Inferior parietal cortex (tissue), 1 donor: ENCODE measurements around the gene GFRAL.
"Not testable (repeated sequence)": the region's sequence is repeated elsewhere in the genome, so short reads cannot be mapped to it uniquely, and the experiment has no call there.

Experiments
- DNase-seq: peaks from one replicate; pipeline ENCODE4 v3.0.0-alpha.2; 2016; ENCODE audit errors: extremely low spot score

GFRAL gene, protein sequence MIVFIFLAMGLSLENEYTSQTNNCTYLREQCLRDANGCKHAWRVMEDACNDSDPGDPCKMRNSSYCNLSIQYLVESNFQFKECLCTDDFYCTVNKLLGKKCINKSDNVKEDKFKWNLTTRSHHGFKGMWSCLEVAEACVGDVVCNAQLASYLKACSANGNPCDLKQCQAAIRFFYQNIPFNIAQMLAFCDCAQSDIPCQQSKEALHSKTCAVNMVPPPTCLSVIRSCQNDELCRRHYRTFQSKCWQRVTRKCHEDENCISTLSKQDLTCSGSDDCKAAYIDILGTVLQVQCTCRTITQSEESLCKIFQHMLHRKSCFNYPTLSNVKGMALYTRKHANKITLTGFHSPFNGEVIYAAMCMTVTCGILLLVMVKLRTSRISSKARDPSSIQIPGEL

GRCh38 chr6:55327169-55327568 is at the start of gene GFRAL:
GFRAL (plus strand) TSS chr6:55327469; CDS start chr6:55327555, 86 bp downstream.
- no peak for DNase-seq

- DNase-seq, result no peak
Observed at GRCh38 chr6:55277646-55278045, 49.6 kb upstream of the GFRAL start.

DNA sequence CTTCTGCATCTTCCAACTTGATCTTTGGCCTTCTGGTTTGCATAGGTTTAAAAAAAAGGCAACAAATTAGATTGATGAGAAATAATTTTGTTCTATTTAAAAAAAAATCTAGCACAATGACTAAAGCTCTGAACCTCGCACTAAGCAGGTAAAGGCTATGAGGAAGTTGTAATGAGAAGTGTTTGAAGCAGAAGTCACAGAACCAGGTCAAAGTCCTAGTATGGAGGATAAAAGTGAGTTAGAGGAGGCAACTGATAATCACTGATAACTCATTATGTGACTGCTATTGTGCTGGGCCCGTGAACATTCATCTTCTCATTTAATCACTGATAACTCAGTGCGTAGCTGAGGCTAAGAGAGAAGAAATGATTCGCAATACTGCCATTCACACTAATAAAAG is 46.1 kb upstream of the GFRAL start:
- DNase-seq, result no peak

- no peak for DNase-seq
Observed at GRCh38 chr6:55282115-55282514, 45.2 kb upstream of the GFRAL start.

- no peak for DNase-seq
Observed at GRCh38 chr6:55286824-55287223, 40.4 kb upstream of the GFRAL start.

GRCh38 chr6:55290736-55291135 is 36.5 kb upstream of the GFRAL start:
- DNase-seq, result no peak

DNA sequence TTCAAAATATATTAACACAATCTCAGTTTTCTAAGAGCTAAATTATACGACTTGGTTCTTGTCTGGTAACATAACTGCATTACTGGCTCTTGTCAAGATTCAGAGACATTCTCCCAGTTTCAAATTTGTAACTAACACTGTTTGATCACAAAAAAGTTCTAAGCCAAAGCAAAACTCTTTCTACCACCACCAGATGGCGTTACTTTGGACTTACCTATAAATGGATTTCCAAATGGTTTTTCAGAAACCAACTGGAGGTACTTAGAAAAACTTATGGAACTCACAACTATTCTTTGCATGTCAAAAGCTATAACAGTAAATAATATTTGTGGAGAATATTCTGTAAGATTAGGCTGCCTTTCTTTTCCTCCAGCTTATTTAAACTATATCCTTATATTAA is 34.2 kb upstream of the GFRAL start:
- DNase-seq, result no peak

DNA sequence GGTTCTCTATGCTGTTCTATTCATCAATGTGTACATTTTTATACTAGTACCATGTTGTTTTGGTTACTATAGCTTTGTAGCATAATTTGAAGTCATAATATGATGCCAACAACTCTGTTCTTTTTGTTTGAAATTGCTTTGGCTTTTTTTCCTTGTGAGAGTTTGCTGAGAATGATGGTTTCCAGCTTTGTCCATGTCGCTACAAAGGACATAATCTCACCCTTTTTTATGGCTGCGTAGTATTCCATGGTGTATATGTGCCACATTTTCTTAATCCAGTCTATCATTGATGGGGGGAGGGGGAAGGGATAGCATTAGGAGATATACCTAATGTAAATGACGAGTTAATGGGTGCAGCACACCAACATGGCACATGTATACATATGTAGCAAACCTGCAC is 30.1 kb upstream of the GFRAL start:
- not testable (repeated sequence) for DNase-seq

DNA sequence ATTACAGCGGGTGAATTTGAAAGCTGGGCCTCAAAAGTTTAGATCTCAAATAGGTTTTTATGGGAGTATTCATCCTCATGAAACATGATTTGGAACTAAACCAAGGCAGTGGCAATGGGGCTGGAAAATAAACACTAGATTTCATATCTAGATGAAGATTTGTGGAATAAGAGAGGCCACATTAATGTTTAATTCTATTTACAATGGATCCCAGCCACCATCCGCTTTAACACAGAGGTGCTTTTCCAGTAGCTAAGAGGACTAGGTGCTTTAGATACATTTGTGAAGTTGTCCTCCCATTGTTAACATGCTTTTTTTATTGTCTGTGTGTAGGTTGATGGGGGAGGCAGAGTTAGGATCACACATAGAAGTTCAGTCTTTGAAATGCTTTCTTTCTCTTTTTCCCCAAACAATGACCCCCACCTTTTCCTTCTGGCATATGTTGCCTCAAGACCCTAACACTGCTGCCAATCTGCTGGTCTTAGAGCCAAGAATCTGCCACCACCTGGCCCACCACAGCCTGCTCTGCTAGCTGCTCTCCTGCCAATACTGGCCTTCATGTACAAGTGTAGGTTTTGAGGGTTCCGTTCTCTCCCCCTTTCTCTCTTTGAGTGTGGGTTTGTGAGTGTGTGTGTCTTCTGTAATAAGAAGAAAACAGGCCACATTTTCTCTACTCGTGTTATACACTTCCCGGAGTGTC is 27.8 kb upstream of the GFRAL start:
- DNase-seq, result no peak

DNA sequence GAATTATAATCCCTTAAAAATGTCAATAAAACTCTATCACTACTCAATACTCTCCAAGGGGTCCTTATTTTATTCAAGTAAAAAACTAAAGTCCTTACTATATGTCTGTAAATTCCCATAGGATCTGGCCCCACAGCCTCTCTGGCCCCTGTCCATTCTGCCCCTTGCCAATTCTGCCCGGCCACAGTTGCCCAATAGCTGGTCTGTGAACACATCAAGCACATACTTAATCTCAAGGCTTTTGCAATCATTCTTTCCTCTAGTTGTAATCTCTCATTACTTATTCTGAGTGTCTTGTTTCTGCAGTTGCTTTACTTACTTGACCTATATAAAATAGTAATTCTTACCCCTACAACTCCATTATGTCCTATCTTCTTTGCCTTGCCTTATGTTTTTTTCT is 22.5 kb upstream of the GFRAL start:
- DNase-seq, result no peak

DNA sequence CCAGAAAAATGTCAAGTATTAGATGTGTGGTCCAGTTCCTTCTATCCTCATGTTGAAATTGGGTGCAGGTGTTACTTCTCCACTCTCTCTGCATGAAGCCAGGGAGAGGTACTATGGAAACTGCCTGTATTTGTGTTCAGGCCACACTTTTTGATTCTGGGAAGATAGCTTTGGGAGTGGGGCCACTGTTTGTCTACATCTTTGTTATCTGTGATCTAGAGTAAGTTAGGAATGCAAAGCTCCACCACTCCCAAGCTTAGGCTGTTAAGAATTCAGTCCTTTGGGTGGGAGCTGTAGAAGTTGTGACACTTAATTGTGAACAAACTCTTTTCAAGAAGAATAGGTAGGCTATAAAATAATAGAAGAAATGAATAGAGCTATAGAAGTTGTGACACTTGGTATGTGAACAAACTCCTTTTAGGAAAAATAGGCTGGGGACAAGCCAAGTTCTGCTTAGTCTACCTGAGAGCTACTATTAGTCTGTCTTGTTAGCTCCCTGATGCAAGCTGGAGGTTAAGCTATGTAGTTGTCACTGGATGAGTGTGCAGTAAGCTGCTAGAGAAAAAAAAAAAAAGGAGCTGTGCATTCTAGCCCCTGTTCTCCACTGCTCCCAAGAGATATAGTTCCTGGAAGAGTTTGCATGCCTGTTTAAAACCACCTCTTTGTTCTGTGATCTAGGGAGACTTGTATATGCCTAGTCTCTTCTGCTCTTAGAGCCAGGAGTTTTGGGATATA is 7.1 kb upstream of the GFRAL start:
- DNase-seq, result no peak

DNA sequence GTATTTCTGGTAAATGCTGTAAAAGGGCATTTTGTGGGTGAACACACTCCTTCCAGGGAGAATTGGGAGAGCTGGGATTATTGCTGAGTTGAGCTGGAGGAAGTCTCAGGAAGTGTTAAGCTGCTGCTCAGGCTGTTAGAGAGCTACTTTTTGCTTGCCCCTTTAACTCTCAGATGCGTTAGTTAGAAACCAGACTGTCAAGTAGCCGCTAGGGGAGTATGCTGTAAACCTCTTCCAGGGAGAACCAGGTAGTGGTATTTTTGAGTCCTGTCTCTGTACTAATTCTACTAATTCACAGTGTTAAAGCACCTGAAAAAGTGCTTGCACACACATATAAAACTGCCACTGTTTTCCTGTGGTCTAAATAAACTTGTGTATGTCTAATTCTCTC is 6.6 kb upstream of the GFRAL start:
- DNase-seq, result no peak

DNA sequence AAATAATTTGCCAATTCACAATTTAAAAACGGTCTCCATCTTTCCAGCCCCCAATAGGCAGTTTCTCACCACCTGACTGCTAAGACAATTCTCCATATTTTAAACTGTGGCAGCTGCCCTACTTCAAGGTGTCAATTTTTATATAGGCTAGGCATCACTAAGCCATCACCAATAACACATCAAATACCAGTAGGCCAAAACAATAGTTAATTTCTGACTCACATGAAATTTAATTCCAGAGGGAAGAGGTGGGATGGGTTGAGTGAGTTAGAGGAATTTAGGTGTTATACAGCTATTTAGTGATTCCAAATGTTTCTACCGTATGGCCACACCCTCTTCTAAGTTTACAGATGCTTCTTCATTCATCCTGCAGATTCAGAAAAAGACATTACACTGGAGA is 49.9 kb downstream of the GFRAL start:
- no peak for DNase-seq

DNA sequence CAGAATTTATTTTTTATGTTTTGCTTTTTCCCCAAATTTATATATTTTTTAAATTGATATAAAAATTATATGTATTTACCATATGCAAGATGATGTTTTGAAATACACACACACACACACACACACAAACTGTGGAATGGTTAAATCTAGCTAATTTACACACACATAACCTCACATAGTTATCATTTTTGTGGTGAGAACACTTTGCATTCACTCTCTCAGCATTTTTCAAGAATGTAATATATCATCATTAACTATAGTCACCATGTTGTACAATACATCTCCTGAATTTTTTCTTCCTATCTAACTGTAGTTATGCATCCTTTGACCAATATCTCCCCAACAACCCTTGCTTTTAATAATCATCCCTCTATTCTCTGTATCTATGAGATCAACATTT is 52.2 kb downstream of the GFRAL start:
- DNase-seq, result no peak

GRCh38 chr6:55379895-55380294 is 52.6 kb downstream of the GFRAL start:
- no peak for DNase-seq

- no peak for DNase-seq
Observed at GRCh38 chr6:55388211-55388610, 60.9 kb downstream of the GFRAL start.

DNA sequence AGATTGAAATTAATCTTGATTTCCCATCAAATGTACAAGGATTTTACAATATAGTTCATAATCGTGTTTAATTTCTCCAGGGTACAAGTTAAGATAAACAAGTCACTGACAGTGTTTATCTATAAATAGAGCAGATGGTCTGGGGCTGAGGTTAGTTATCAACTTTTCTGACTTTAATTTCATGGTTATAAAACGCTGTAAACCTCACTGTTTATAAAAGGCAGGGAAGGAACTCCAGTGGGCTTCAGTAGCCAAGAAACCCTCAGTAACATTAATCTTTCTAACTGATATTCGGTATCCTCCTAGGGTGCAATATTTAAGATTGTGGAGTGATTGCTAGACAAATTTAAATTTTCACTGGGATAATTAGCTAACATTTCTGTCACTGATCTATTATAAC is 68.6 kb downstream of the GFRAL start:
- DNase-seq, result no peak

GRCh38 chr6:55397986-55398385 is 70.7 kb downstream of the GFRAL start:
- DNase-seq, result no peak

GRCh38 chr6:55399351-55399750 is 72.1 kb downstream of the GFRAL start:
- no peak for DNase-seq

DNA sequence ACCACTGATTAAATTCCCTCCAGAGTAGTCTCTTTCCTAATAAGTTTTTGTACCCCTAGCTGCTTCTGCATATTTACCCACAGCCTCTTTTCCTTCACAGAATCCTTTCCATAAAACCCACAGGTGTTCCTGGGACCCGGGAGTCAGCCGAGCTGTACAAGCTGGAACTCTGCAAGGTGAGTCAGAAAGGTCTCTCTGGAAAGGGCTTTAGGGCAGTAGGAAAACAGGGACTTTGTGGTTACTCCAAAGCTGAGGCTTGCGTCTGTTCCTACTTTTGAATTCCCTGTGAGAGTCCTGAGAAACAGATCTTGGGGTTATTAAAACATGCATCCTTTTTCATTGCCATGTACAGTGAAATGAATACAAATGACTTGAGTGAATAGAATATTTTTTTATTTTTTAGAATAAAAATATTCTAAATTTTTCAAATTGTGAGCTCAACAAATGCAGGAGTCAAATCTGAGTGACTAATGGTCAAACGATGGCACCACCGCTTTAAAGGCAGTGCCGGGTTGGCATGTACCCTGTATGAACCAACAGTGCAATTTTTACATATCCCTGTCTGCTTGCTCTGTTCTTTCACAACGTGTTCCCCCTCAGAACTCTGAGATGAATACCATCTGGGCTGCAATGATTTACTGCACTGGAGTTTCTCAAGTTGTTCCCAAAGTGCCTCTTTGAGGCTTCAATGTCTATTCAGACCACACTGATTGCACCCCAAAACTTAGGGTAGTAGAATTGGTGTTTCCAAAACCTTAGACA is 78.4 kb downstream of the GFRAL start:
- DNase-seq, result no peak

- no peak for DNase-seq
Observed at GRCh38 chr6:55410674-55411073, 83.4 kb downstream of the GFRAL start.

DNA sequence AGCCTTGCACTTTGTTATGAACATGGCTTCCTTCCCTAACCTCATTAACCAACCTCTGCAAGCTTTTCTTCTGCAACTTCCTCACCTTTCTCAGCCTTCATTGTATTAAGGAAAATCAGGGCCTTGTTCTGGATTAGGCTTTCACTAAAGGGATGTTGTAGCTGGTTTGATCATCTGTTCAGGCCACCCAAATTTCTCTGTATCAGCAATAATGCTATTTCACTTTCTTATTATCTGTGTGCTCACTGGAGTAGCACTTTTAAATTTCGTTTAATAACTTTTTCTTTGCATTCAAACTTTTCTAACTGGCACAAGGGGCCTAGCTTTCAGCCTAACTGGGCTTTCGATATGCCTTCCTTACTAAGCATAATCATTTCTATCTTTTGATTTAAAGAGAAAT is 96.7 kb downstream of the GFRAL start:
- DNase-seq, result no peak
